ENCODE results near the gene C4orf50.
A peak's percentile ranks its signal among the peaks of the same experiment; 100 is the strongest.

The C4orf50 gene

GRCh38 chr4:5899396-5899795 is 118.8 kb downstream of the C4orf50 start:
- TF ChIP-seq CTCF (IDR thresholded peaks at IDR 0.05): no peak
- no peak overlapping the region for H3K27ac Mint-ChIP-seq
- H3K27me3 Mint-ChIP-seq (ENCODE audit: low read depth, poor library complexity): peaks cover 82% of the 10 kb centered on the region
- H3K9me3 Mint-ChIP-seq: peaks cover 20% of the 10 kb centered on the region
- H3K4me3 Mint-ChIP-seq: no peak overlapping the region
- H3K4me1 Mint-ChIP-seq: peaks cover 7% of the 10 kb centered on the region
- DNase-seq: no peak
- H3K36me3 Mint-ChIP-seq (ENCODE audit: low read depth): no peaks in the 10 kb centered on the region

DNA sequence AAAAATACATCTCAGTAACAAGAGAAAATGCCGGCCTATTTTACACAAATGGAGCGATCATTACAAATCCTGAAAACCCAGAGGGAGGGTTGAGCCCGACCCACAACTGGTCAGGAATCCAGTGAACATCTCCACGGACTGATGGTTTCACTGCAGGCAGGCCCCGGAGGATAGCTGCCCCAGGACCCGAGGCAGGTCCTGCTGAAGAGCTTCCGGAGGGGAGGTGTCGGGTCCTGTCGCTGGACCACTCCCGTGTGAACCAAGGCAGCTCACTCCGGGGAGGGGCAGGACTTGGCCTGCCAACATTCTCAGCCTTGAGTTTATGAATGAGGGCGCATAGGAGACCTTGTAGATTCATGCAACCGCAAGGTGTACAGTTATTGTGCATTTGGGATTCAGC is 120.6 kb downstream of the C4orf50 start:
- no peak for DNase-seq
- peaks cover 20% of the 10 kb centered on the region for H3K4me1 Mint-ChIP-seq
- H3K27ac Mint-ChIP-seq: no peak overlapping the region
- peaks cover 87% of the 10 kb centered on the region for H3K27me3 Mint-ChIP-seq (ENCODE audit: low read depth, poor library complexity)
- peaks cover 20% of the 10 kb centered on the region for H3K9me3 Mint-ChIP-seq
- no peaks in the 10 kb centered on the region for H3K36me3 Mint-ChIP-seq (ENCODE audit: low read depth)
- no peak for TF ChIP-seq CTCF (IDR thresholded peaks at IDR 0.05)
- H3K4me3 Mint-ChIP-seq: no peak overlapping the region

DNA sequence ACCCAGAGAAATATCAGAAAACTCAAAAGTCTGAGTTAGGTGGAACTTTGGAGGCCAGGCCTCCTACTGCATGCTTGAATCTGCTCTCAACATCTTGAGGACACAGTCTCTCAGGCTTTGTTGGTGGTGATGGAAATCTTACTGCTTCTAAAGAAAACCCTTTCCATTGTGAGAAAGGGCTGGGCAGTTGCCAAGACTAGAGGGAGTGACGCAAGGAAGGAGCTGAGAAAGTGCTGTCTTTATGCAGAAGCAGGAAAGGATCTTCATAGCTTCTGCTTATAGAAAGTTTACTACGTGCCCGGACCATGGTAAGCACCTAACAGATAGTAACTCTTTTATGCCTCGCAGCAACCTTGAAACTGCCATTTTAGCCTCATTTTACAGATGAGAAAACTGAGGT is 122.9 kb downstream of the C4orf50 start:
- no peak for TF ChIP-seq CTCF (IDR thresholded peaks at IDR 0.05)
- peaks cover 24% of the 10 kb centered on the region for H3K4me1 Mint-ChIP-seq
- no peak overlapping the region for H3K4me3 Mint-ChIP-seq

GRCh38 chr4:5894266-5894665 is 124.0 kb downstream of the C4orf50 start:
- peak; percentile 37 for DNase-seq
- Mint-ChIP-seq H3K27ac (no peak overlapping the region), H3K27me3 (ENCODE audit: low read depth, poor library complexity) (peaks cover 88% of the 10 kb centered on the region), H3K4me3 (no peak overlapping the region), H3K4me1 (peaks cover 34% of the 10 kb centered on the region), H3K9me3 (peaks cover 24% of the 10 kb centered on the region), H3K36me3 (ENCODE audit: low read depth) (no peaks in the 10 kb centered on the region)
- TF ChIP-seq CTCF (IDR thresholded peaks at IDR 0.05): no peak

More for the DNA sequence above, 122.9 kb downstream of the C4orf50 start:
- Mint-ChIP-seq H3K27ac (no peak overlapping the region), H3K9me3 (peaks cover 24% of the 10 kb centered on the region), H3K27me3 (ENCODE audit: low read depth, poor library complexity) (peaks cover 88% of the 10 kb centered on the region), H3K36me3 (ENCODE audit: low read depth) (no peaks in the 10 kb centered on the region)
- no peak for DNase-seq

GRCh38 chr4:5893591-5893990 is 124.6 kb downstream of the C4orf50 start:
- TF ChIP-seq CTCF (IDR thresholded peaks at IDR 0.05): no peak
- no peak for DNase-seq
- Mint-ChIP-seq H3K27ac (no peak overlapping the region), H3K4me3 (peak overlapping the region; percentile 73), H3K9me3 (peaks cover 23% of the 10 kb centered on the region), H3K4me1 (peaks cover 40% of the 10 kb centered on the region), H3K27me3 (ENCODE audit: low read depth, poor library complexity) (peaks cover 85% of the 10 kb centered on the region), H3K36me3 (ENCODE audit: low read depth) (no peaks in the 10 kb centered on the region)

GRCh38 chr4:5893004-5893580 is 125.1 kb downstream of the C4orf50 start, which contains the start of gene CRMP1:
TSS of gene CRMP1 (minus strand) at chr4:5893086. CDS start at chr4:5892969, 117 bp downstream.
- peaks cover 80% of the 10 kb centered on the region for H3K27me3 Mint-ChIP-seq (ENCODE audit: low read depth, poor library complexity)
- H3K27ac Mint-ChIP-seq: no peak within 1 kb of the TSS
- no peak for TF ChIP-seq CTCF (IDR thresholded peaks at IDR 0.05)
- H3K36me3 Mint-ChIP-seq (ENCODE audit: low read depth): no peaks in the 10 kb centered on the region
- H3K4me3 Mint-ChIP-seq: peak within 1 kb of the TSS; percentile 73
- H3K4me1 Mint-ChIP-seq: peaks cover 40% of the 10 kb centered on the region
- peaks cover 18% of the 10 kb centered on the region for H3K9me3 Mint-ChIP-seq
- peak; percentile 85 for DNase-seq

All from nephron progenitor cell (in vitro differentiated cells).